HG03280 (cell line): Measurements from ENCODE around the gene DAAM2.

Source experiments
- ATAC-seq: cut with Tn5 transposase; IDR thresholded peaks from one replicate; pipeline ENCODE4 v1.9.1; 2021; ENCODE audit warnings: mild to moderate bottlenecking, moderate library complexity; ENCODE audit not compliant: unreplicated experiment

Gene DAAM2

DNA sequence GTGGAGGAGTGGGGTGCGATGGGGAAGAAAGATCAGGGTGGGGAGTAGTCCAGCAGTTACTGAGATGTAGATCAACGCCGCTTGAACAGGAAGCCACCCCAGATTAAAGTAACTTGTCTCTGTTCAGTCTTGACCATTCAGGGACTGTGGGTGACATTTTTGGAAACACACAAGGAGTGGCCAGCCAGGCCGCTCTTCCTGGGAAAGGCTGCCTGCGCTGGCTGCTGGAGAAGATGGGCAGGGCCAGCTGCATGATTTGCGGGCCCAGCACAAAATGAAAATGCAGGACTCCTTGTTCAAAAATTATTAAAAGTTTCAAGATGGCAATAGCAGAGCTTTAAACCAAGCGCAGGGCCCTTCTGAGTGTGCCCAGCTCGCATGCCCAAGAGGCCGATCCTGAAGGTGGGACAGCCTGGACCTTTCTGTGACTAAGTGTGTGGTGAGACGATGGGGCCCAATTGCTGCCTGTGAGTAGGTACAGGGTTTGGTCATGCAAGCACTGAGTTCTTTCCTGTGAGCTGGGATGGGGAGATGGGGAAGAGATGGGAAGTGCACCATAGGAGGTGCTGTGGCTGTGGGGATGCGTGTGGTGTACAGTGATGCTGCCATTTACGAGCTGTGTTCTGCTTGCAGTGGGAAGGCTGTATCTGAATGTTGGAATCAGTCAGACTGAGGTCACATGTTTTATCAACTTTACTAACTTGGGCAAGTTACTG is 51.3 kb downstream of the DAAM2 start:
- no peak for ATAC-seq

DNA sequence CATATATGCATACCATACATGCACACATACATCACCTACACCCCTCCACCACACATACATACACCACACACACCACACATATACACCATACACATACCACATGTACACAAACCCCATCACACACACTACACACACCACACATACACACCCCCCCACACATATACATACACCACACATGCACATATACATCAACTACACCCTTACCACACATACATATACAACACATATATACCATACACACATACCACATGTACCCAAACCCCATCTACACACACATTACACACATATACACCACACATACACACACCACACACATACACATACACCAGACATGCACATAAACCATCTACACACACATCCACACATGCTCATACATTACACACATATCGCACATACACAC is 52.7 kb downstream of the DAAM2 start:
- ATAC-seq, result no peak

DNA sequence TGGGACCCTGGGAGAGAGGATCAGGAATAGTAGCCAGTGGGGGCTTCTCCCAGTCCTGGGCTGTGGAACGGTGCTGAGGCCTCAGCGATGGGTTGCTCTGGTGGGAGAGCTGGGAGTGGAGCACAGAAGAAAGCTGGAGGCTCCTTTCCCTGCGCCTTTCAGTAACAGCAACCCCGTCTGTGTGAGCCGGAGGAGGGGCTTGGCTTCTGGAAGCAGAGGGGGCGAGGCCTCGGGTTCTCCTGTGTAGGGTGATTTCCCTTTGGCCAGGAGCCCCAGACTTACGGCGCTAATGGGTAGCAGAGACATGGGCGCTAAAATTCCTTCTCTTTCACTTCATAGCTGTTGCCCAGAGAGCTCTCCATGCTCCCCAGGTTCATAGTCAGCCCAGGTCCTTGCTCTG is 55.0 kb downstream of the DAAM2 start:
- no peak for ATAC-seq

DNA sequence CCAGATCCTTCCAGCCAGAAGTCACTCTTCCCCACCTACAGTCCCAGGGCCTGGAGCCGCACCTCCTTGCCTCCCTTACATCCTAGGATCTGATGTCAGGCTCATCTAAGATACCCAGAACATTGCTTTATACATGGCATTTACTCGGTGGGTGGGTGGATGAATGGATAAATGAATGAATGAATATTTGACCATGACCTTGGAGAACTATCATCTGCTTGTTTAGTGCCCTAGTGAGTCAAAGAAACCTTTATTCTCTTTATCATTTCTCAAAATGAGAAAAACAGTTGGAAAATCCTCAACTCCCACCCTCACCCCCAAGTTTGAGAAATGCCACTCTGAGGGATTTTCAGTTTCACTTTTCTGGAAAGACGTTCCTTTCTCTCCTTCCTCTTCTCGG is 56.0 kb downstream of the DAAM2 start:
- ATAC-seq, result no peak

DNA sequence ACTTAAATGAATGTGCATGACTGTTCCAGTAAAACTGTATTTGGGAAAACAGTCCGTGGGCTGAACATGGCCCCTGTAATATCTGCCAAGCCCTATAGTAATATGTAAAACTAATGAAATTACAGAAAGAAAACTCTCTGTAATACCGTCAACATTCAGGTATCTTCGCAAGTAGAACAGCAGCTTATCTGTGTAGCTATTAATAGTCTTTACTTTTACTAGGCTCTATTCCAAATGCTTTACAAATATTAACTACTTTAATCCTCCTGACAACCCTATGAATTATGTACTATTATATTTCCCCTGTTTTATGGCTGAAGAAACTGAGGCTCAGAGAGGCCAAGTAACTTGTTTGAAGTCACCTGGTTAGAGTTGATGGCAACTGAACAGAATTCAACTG is 57.1 kb downstream of the DAAM2 start:
- ATAC-seq, result no peak

DNA sequence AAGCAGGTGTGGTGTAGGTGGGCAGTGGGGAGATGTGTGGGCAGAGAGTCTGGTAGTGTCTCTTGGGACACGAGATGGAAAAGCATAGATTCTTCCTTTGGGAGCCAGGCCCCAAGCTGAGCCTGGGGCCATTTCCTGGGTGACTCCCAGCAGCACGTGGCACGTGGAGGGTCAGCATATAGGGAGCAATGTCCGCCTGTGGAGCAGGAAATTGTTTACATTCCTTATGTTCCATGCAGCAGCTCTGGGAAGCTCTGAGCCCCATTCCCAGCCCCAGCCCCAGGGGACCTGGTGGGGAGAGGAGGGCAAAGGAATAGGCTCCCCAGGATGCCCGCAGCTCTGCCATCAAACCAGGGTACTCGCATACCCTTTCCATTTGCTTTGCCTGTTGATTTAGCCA is 57.6 kb downstream of the DAAM2 start:
- no peak for ATAC-seq

DNA sequence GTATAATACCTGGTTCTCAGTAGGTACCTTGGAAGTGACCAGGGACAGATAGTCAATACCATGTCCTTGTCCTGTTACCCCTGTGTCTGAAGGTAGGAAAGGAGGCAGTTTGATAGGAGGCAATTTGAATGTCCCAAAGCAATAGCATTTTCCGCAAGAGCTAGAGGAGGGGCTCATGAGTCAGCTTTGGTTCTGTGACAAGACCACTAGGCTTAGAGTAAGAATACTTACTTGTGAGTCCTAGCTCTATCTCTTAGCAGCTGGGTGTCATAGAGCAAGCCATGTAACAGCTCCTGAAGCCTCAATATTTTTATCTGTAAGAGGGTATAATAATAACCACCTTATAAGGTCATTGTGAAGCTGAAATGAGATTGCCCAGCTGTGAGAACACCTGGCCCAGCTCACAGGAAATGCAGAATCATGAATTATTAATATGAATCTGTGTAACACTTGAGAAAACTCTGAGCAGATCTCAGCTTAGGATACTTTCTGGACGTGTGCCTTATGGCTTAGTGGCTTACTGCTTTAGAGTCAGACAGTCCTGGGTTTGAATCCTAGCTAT is 58.6 kb downstream of the DAAM2 start:
- no peak for ATAC-seq

DNA sequence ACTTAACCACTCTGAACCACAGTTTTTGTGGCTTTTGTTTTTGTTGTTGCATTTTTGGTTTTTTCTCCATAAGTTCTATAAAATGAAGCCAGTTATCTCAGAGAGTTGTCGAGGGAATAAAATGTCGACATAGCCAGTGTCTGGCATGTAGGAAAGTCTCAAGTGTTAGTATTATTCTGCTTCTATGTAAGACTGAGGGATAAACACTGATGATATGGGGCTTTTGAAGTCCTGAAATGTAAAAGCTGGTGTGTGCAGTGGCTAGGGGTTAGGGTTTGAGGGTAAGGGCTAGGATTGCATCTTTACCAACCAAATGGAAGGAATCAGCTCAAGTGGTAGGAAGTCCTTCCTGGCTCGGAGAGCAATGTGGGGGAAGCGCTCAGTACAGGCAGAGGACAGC is 59.2 kb downstream of the DAAM2 start:
- no peak for ATAC-seq

DNA sequence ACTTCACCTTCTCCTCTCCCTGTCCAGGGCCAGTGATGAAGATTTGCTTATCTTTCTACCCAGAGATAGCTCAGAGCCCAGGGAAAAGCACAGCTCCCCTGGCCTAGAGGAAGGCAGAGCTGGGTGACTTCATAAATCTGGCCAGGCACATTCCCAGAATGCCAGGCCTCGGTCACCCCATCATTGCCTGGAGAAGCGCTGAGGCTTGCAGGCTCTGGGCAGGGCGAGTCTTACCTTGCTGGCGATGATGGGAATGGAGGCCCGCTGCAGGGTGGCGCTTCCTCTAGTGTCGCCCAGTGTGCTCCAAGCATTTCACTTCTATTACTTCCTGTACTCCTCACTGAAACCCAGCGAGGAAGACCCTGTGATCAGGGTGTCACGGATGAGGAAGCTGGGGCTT is 60.1 kb downstream of the DAAM2 start:
- ATAC-seq, result no peak

DNA sequence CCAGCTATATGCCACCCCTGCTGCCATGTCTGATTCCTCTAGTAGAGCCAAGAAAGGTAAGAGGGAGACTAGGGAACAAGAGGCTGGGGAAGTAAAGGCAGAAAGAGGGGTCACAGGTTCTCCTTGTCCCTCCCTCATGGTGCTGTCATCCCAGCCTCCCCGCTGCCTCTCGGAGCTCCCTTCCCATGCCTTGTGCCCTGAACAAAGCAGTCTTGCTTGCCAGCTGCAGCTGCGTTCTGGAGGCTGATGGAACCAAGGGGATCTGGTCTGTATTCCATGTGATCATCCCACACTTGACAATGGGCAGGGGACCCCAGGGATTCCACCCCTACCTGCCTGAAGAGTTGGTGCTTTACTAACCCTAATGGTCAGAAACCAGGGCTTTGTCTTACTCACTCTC is 61.4 kb downstream of the DAAM2 start:
- no peak for ATAC-seq

DNA sequence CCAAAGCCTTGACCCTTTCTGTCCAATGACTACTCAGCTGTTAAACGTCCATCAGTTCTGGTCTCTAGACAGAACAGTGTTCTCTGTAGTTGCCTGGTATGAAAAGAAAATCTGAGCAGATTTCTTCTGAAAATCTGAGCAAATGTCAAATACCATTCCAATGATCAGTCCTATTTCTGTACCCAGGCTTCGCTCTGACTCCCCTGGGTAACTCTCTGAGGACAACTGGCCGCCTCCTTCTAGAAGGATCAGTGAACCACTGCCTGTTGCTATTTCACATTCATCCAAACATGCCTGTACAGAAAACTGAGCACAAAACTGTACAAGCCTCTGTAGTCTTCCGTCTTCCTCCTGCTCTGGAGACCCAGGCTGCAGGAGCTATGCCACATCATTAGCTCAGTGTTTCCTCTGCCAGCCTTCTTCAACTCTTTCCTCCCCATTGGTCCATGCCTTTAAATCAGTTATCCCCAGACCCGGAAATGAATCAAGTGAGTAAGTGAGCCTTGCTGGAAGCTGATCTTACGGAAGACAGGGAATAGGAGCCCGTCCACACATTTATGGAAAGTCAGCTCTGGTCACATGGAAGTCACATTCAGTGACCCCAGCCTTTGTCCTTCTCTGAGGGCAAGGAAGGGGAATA is 63.3 kb downstream of the DAAM2 start:
- no peak for ATAC-seq

DNA sequence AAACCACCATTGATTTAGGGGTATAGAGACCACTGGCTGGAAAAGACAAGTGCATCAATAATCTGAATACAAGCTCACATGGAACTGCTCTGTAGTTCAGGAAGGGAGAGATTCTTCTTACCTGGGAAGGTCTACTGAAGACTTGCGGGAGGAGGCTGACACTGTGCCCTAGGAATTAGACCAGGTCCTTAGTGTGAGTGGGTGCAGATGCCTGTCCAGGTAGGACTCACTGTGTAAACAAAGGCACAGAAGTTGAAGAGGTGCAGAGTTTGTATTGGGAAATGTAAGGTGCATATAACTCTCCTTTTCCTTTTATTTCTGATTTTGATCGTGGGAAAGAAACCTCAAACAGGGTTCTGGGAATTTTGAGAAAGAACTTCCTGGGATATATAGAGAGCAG is 66.8 kb downstream of the DAAM2 start:
- no peak for ATAC-seq

DNA sequence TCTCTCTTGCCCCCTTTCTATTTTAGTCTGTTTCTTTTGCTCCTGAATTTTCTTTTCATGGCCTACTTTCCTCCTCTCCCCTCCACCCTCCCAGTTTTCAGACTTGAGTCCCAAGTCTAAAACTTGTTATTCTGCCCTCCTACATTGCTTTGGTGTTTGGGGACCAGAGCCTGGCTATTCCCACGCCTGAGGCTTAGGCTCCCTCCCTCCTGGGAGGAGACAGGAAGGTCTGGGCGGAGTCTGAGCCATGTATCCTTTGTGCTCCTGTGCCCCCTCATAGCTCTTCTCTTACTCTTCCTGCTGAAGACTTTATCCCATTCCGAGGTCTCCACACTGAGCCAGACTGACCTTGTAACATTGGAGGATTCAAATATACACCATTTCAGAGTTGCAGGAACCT is 69.5 kb downstream of the DAAM2 start:
- ATAC-seq, result no peak

DNA sequence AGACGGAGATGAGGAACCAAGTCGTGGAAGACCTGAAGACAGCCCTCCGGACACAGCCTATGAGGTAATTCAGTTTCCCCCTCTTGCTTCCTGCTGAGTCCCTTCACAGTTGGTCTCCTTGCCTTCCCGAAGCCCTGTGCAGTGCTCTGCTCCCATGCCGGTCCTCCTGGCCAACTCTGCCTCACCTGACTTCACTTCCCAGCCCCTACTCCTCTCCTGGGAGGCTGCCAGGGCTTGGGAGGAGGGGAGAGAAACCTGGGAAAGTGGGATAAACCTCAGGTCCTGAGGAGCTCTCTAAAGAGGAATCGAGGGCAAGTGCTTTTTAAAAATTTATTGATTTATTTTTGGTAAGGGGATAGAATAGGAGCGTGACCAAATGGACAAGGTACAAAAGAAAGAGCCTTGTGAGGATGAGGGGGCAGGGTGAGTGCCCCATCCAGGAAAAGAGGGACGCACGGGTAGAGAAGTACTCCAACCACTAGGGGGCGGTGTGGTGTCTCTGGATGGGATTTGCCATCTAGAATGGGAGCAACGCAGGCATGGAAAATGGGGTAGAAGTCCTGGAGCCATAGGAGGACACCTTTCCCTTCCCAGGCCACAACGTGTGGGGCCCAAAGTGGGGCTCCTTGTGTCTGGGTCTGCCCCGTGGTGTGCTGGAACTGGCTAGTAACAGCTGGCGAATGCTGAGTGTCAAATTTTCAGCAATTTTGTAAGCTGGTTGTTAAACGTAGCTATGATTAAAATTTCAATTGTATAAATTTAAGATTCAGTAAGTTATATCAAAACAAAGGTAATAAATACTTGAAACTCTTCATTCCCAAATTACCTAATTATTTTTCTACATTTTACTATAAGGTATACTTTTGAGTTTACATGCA is 73.1 kb downstream of the DAAM2 start:
- ATAC-seq, result no peak

DNA sequence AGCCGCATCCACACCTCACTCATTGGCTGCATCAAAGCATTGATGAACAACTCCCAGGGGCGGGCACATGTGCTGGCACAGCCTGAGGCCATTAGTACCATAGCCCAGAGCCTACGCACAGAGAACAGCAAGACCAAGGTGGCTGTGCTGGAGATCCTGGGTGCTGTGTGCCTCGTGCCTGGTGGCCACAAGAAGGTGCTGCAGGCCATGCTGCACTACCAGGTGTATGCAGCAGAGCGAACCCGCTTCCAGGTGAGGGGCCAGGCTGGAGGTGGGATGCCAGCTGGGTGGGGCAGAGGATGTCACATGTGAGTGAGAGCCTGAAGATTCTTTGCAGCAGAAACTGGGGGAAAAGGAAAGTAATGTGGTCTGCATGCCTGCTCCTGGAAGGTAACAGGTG is 75.4 kb downstream of the DAAM2 start:
- ATAC-seq, result no peak

DNA sequence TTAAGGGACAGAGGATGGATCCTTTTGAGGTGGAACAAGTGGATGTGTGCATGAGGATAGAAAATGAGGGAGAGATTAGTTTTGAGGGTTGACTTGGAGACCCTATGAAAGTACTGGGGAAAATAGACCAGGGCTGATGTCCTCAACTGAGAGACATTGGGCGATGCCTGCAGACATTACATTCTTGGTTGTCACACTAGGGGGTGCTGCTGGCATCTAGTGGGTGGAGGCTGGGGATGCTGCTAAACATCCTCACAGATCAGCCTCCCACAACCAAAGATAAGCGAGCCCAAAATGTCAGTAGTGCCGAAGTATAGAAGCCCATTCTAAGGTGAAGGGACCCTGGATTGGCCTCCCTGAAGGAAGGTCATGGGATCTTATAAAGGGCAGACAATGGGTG is 78.8 kb downstream of the DAAM2 start:
- ATAC-seq, result no peak

DNA sequence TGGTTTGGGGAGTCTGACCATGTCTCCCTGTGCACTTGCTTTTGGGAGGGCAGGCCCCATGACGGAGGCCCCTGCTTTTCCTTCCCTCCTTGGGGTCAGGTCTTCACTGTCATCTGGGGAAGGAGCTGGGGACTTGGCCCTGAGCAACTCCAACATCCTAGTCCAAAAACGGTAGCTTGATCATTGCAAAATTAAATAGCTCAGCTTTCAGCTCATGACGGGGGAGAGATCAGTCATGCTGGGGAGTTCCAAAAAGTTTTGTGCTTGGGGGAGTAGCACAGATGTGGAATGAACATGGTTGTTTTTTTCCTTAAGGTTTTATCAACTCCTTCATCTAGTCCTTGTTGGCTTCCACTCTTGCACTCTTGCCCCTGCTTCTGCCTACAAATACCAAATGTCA is 81.3 kb downstream of the DAAM2 start:
- no peak for ATAC-seq

DNA sequence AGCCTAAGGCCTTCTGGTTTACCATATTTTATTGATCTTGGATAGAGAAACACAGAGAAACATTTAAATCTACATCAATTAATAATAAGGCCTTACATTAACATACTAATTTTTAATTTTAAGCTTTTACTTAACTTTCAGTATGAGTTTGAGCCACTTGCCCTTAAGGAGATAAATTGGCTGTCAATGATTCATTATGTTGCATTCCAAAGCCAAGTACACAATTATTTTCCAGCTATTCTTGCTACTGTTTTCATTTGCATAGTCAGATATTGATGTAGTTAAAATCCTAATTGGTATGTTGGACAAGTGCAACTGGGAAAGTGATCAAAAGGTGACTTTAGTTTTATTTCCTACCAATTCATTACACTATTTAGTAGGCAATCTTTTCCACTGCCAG is 83.9 kb downstream of the DAAM2 start:
- ATAC-seq, result no peak

DNA sequence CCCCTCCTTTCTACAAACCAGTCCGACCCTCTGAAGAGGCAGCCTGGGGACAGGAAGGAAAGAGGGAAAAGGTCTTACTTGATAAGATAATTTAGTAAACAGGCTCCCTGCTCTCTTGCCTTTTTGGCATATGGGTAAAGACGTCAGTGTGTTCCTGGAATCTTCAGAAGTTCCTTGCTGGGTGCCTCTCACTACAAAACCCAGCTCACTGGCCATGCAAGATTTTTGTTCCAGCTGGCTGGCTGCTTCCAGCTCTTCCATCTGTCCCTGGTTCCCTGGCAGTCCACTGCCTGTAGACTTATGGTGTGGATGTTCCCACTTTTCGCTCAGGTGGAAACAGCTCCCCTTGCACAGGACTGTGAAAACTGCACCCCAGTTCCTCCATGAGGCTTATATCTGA is 84.7 kb downstream of the DAAM2 start:
- ATAC-seq, result no peak

DNA sequence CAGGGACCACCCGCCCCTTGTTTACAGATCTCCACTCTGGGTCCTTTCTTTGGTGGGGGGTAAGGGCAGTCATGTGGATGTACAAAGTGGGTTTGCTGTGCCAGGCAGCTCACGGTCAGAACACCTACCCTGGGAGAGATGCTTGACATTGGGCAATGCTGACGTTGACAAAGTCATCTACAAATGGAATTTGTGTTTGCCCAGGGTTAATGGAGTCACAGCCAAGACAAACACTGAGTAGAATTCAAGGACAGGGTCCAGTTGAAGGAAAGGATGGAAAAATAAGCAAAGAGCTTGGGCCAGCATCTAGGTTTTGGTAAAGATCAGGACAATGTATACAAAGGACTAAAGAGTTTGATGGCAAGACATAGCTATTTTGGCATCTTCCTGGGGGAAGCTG is 87.4 kb downstream of the DAAM2 start:
- no peak for ATAC-seq

DNA sequence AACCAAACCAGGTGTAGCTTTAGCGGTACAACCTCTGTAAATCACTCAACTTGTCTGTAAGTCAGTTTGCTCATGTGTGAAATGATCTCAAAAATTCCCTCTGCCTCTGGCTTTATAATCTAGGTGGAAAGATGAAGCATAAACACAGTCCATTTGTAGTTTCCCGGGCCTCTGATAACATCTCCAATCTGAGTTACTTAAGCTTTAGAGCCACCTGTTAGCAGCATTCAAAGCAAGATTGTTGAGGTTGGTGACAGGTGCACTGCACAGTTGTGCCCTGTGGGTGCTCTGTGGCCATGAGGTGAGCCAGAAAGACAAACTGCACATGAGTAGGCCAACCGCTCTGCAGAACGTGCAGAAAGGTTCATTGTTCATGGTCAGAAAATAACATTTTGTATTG is 88.4 kb downstream of the DAAM2 start:
- no peak for ATAC-seq
